HG02623 (cell line): Measurements from ENCODE around the gene HLA-DPB1.

Source experiments
- ATAC-seq: cut with Tn5 transposase; IDR thresholded peaks from one replicate; pipeline ENCODE4 v1.9.1; 2021; ENCODE audit warnings: moderate library complexity; ENCODE audit not compliant: unreplicated experiment

The HLA-DPB1 gene

DNA sequence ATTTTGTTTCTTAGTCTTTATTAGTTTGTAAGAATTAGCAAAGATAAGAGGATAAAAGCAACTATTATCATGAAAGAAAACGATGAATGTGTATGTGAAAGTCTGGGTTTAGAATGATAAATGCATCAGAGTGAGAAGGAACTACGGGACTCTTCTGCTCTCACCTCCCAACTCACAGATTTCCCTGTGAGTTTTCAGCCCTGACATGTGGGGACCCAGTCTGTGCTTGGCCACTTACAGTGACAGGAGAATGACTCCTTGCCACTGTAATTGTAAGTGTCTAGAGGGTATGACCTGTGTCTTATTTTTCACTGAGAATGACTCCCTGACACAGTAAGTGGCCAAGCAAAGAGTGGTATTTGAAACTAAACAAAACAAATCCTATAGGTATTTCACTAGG lies 4.9 kb upstream of the HLA-DPB1 start:
- no peak for ATAC-seq

DNA sequence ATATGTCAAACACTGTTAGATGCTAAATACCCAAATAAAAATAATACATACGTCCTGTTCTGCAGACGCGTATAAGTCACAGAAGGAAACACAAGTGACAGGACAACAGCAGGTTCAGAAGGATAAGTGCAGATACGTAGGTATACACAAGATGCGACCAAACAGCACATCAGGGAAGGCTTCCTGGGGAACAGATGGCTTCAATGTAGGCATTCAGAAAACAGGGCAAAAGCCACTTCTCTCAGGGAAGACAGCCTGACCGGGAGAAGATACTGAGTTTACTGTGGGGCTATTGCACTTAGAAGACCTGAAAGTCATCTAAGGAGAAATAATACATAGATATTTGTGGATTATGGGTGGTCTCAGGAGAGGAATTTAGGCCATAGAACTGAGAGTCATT lies 4.2 kb upstream of the HLA-DPB1 start:
- ATAC-seq, result no peak

DNA sequence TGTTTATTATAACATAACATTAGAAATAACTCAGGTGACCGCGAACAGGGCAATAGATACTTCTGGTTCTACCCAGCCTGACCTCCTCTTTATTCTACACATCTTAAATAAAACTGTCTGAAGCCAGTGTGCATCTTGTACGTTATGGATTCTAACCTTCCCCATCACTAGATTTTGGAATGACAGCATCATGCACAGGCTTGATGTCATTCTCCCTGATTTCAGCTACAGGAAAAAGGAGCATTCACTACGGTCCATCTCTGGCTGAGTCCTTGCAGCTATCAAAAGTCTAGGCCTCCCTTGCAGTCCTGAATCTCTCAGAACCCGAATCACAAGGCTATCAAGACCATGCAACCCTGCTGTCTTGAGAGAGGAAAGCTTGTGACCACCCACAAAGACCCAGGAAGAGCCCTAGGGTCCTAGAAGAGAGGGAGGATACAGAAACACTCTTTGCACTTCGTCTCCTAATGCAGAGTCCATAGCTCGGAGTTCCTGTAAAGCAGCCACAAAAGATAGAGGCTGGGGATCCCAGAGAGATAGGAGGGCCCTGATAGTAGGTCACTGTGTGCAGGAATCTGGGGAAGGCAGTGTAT lies 3.2 kb upstream of the HLA-DPB1 start:
- ATAC-seq, result no peak

DNA sequence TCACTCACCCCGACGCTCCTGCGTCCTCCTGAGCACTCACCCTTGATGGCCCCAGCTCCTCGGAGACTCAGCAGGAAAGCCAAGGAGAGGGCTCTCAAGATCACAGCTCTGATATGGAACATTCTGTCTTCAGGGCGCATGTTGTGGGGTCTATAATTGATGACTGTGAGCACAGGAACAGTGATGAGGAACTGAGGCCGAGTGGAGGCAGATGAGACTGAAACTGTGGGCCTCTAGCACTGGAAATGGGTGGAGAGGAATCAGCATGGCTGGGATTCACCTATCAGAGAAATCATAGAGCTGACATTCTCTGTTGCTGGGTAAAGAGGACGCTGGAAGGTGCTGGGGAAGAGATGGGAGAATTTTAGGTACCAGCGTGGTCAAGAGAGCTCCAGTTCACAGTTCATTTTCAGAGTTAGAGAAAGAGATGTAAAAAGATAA lies 2.3 kb upstream of the HLA-DPB1 start, which contains the start of gene HLA-DPA1:
TSS of gene HLA-DPA1 (minus strand) at position 219 of the 441 bp plus-strand sequence.
- peak; percentile 76 for ATAC-seq

DNA sequence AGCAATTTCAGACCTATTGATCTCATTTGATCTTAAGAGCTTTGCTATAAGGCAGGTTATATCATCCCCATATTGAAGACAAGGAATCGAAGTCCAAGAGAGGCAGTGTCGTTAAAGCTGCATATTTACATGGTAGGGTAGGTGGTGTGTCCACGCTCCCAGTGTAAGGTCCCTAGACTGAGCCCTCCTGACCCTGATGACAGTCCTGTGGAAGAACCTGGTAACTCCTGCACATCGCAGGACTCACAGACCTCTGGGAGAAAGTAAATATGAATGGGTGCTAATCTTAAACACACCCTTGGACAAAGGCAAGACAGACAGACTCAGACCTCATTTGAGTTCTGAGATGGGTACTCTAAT lies 602 bp upstream of the HLA-DPB1 start:
- no peak for ATAC-seq

DNA sequence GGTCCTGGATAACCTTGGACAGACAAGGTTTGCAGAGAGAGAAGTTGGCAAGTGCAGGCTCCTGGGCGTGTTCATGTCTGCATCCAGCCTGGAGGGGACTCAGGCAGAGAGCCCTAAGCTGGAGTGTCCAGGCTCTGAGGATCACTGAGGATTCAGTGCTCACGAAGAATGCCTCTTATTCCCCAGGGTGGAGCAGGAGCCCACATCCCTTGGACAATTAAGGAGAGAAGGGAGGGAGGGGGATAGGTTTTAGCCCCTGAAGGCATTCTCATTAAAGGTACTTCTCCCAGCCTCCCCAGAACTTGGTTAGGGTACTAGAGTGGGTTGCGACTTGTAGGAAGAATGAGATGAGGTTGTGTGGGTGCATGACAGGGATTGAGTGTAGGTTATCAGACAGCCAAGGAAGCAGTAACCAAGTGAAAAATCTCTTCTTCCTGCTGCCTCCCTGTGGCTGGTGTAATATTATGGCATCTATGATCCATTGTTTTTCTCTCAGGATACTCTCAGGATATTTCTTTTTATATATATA lies 680 bp downstream of the HLA-DPB1 start:
- ATAC-seq, result no peak

DNA sequence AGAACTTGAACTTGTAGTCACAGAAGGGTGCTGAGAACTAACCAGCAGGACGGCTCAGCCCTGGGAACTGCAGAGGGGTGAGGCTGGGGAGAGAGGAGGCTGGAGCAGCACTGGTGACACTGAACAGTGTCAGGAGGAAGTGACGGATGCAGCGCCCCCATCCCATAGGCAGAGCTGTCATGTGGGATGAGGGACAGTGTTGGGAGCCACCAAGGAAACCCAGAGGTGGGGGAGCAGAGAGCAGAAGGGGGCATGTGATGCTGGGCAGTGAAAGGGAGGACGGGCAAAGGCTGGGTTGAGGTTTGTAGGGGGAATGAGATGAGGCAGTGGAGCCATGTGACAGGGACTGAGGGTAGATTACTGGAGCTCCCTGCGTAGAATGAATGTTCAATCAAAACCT lies 2.1 kb downstream of the HLA-DPB1 start:
- ATAC-seq, result no peak

DNA sequence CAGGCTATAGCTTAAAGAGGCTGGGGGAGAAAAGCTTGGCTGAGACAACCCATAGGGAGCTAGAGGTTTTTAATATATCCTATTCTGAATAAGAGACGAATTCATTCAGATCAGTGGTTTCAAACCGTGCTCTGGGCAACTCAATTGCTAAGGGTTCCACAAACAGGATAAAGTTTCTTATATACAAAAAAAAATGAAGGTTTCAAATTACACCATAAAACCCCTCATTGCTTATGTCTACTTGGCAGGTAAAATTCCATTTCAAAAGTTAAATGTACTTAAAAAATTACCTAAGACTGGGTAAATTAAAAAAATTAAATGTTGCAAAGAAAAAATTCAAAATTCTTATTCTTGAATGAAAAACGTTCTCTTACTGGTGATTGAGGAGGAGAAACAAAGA lies 2.7 kb downstream of the HLA-DPB1 start:
- ATAC-seq, result no peak

DNA sequence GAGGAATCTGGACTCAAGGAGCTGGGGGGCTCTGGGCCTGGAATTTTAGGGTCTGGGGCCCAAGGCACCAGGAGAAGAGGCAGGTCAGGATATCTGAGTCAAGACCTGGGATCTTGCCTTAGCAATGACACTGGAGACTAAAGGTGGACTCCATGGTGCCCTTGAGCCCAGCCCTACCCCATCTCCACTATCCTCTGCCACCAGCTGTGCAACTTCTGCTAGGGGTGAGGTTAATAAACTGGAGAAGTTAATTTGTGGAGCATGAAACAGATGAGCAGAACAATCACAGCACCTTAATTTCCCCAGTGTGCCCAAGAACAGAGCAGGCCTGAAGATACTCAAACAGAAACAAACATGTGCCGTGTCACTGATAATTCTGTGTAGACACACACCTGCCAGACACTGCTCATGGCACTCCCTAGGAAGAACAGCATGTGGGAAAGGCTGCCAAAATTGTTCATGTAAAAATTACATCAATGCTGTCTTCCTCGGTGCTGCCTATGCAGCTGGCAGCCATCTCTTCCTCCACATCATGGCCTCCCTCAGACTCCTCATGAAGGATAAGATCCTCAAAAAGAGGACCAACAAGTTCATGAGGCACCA lies 3.2 kb downstream of the HLA-DPB1 start:
- no peak for ATAC-seq

DNA sequence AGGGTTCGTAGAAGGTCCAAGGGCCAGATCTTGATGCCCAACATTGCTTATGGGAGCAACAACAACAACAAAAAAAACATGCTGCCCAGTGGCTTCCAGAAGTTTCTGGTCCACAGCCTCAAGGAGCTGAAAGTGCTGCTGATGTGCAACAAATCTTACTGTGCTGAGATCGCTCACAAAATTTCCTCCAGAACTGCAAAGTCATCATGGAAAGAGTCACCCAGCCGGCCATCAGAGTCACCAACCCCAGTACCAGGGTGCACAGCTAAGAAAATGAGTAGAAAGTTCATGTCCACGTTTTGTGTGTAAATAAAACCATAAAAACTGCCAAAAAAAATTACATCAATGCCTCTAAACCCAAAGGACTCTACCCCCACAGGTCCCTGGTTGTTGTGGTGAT lies 3.8 kb downstream of the HLA-DPB1 start:
- ATAC-seq, result no peak

DNA sequence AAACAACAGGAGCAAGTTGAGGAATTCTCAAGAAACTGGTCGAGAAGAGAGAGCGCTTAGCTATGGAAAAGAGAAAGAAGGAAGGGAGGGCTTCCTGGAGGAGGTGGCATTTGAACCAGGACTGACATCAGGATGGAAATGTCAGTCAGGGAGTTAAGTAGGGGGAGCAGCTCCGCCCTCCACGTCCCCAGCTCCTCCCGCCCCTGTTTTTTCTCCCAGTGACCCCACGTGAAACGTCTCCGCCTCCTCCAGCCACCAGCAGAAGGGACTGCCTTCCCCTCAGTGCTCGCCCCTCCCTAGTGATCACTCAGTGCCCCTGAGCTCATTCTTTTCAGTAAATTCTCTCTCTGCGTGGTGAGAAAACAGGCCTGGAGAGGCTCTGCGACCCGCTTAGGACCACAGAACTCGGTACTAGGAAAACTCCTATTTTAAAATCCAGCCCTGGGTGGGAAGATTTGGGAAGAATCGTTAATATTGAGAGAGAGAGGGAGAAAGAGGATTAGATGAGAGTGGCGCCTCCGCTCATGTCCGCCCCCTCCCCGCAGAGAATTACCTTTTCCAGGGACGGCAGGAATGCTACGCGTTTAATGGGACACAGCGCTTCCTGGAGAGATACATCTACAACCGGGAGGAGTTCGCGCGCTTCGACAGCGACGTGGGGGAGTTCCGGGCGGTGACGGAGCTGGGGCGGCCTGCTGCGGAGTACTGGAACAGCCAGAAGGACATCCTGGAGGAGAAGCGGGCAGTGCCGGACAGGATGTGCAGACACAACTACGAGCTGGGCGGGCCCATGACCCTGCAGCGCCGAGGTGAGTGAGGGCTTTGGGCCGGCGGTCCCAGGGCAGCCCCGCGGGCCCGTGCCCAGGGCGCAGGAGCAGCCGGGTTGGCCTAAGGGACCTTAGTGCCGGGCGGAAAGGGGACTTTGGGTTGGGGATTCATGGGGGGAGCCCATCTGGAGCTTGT lies 4.6 kb downstream of the HLA-DPB1 start:
- ATAC-seq, result no peak

DNA sequence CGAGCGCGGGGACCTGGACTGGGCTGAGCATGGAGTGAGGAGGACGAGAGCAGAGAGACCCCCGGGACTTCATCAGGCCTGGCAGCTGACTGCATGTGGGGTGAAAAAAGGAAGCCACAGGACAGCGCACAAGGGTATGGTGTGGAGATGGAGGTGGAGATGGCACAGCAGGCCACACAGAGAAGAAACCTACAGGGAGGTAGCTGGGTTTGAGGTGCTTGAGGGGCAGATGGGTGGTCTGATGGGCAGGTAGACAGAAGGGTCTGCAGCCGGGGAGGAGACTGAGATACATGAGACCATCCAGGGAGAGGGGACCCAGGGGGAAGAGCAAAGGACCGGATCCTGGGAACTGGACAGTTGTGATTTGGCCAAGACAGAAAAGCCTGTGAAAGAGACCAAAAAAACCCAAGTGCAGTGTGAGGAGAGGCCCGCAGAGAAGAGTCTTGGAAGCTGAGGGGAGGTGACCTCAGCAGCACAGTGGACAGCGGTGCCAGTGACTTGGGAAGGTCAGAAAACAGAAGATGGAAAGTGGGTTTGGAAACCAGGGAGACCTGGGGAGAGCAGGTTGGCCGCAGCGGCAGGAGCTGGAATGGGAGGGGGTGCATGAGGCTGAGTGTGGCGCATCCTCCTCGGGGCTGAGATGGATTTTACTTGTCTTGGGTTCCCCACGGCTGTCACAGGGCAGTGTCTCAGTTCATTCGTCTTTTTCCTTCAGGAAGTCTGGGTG lies 5.5 kb downstream of the HLA-DPB1 start:
- no peak for ATAC-seq

DNA sequence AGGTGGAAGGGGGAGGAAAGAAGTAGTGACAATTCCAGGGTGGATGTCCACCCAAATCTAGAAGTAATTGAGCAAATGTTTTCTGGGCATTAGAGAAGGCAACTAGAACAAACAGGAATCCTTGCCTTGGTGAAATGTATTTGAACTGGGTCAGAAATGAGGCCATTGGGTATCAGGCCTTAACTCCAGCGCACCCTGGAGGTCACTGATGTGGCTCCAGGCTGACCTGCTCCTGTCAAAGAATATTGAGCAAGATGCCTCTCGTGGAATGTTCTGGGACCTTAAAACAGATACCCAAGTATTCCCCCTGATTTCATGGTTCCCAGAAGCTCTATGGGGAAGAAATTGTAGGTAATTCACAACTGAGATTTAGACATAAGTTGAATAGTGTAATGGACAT lies 6.9 kb downstream of the HLA-DPB1 start:
- ATAC-seq, result no peak

DNA sequence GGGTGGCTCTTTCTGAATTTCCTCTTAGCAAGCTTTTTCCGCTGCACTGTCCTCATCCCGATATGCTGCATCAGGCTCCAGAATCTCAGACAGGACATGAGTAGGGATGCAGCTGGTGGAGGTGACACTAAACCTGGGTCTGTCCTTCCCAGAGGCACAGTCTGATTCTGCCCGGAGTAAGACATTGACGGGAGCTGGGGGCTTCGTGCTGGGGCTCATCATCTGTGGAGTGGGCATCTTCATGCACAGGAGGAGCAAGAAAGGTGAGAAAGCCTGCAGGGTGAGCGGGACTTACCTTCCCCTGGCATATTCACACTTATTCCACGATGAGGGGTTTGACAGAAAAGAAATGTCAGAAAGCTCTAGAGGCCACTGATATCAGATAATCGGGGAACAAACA lies 9.8 kb downstream of the HLA-DPB1 start:
- ATAC-seq, result no peak

DNA sequence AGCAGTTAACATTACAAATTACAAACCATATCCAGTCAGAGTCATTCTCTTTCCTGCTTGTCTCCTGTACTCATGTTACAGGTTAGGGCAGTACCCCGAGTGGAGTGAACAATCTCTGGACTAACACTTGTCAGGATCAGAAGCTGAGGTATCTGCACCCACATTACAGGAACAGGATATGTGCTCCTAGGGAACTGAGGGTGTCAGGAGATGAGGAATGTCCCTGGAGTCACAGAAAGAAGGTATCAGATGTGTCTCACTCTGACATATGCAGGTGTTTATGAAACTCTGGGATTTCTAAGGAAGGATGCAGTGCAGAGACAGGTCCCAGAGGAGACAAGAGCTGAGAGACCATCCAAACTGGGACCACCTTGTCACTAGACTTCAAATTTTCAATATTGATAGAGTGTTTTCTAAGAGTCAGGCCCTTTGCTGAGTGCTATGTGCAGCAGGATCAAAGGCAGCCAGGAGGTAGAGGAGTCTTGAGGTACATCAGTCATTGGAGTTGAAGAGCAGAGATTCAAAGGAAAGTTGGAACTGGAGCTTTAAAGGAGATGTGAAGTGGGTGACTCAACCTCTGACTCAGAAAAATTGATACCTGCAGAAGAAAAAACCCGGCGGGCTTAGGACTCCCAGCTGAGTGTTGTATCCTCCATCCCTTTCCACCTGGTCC lies 12.6 kb downstream of the HLA-DPB1 start:
- no peak for ATAC-seq

DNA sequence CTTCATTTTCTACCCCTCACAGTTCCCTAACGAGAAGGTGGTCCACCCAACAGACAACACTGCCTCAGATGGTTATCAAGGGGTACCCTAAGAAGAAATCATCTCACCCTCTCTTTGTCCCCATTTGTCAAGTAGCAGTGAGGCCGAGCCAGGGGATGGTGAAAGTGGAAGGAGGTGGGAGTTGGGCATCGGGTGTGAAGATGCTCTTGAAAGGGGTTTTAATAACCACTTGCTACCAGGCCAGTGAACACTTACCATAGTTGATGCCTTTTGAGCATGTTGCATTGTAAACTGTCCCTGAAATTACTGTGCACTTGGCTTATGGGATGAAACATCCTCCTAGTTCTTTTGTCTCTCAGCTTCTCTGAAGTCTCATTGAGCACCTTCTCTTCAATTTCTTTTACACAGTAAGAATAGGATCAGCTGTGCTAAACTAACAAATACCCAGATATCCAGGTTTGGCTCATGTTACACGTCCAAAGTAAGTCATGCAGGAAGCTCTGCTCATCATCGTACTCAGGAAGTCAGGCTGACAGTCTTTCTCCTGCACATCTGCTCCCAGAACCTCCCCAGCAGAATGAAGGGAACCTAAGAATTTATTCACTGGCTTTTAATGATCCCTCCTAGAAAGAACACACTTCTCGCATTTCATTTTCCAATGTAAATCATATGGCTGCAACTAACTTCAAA lies 13.3 kb downstream of the HLA-DPB1 start:
- no peak for ATAC-seq

DNA sequence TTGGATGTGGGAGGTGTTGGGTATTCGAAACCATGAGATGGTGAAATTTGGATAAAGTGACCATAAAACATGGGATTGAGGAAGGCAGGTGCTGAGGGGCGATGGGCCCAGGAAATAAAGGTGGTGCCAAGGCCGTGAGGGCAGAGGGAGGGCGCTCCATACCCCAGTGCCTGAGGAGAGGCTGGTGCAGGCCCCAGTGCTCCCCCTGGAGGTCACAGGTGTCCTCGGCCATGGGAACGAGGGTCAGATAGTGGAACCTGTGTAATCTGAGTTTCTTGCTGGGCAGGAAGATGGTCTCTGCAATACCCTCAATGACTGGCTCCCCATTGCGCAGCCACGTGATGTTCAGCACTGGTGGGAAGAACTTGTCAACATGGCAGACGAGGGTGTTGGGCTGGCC lies 16.2 kb downstream of the HLA-DPB1 start:
- no peak for ATAC-seq

DNA sequence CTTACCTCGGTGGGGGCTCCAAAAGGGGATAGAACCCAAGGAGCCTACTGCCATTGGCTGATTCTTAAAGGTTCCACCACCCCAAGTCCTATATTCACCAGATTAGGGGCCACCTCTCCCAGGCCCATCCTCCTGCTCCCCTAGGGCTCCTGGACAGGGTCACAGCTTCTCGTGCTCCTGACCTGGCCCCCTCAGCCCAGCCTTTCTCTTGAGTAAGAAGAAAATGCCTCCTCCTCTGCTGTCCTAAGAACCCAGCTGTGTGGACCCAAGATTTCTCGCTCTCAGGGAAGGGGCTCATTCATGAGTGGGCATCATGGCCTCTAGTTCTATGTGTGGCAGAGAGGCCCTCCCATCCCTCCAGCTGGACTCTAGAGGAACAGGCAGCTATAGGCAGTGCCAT lies 16.6 kb downstream of the HLA-DPB1 start:
- no peak for ATAC-seq

DNA sequence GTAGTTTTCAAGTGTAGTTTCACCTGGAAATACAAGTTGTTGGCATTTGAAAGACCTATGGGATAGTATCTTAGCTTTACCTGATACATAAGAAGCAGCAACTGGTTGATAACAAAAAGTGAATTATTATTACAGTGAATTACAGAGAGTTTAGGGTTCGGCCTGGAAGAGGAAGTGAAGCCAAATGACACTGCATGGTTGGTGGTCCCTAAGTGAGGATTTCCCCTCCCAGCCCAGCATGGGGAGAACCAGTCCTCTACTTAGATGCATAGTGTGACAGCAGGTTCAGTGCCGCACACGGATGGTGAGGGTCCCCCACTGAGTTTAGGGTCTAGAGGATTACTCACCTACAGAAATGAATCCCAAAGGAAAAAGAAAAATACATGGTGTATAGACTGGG lies 18.1 kb downstream of the HLA-DPB1 start:
- ATAC-seq, result no peak

DNA sequence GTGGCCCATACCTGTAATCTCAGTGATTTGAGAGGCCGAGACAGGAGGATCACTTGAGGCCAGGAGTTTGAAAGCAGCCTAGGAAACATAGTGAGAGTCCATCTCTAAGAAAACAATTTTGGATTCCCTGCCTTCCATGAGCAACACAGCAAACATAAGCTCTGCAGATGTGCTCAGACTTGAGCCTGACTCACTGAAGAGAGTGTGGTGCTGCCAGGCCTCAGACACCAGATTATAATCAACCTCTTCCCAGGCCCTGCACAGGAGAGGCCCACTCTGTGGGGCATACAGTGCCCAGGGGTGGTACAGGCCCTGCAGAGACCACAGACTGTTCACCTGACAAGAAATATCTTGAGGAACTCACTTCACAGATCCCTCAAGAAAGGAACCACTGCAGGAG lies 19.9 kb downstream of the HLA-DPB1 start:
- no peak for ATAC-seq
